Measurements from ENCODE around the gene PCDH15.

DNA sequence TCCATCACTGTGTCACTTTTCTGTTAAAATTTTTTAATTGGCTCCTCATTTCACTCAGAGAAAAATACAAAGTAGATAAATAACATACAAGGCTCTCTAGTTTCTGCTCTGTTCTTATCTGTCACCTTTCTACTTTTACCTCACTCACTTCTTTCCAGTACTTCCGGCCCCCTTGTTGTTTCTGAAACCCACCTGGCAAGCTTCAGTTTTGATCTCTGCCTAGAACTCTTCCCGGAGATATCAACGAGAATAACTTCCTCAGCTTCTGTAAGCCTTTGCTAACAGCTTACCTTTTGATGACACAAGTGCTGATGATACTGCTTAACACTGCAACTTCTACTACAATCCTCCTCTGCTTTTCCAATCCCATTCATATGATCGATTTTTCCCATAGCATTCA, 566.2 kb downstream of the PCDH15 start:
- TF ChIP-seq SUZ12 (IDR thresholded peaks at IDR 0.05; ENCODE audit: extremely low read depth, insufficient read depth, insufficient read length) (no peak), ZNF274 (IDR thresholded peaks at IDR 0.05; ENCODE audit: low read depth, low read length) (no peak), YY1 (IDR thresholded peaks at IDR 0.05; ENCODE audit: insufficient read depth, insufficient read length) (no peak)

Measured in NT2/D1 (cell line).